ENCODE data around the gene FRMPD4. TPM values are rescaled to one million over a fixed set of nuclear protein-coding genes. Genes with fewer than 3 reads are reported as not detected.

The FRMPD4 gene
- total RNA-seq, 1 experiment from 2014 or later, result 3.7 TPM

DNA sequence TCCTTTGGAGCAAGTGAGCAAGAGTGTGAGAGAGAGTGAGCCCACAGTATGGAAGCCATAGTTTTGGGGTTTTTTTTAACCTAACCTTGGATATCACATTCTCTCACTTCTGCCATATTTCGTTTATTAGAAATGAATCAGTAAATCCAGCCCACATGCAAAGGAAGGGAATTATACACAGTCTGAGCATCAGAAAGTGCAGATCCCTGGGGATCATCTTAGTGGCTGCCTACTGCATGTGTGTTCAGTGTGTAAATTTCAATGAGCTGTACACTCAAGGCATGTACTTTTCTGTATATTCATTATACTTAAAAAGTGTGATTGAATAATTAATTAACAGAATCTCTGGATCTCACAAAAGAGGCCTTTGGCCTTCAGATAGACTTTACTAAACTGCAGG is 519.2 kb downstream of the FRMPD4 start:
- DNase-seq (ENCODE audit: low read depth), result no peak

DNA sequence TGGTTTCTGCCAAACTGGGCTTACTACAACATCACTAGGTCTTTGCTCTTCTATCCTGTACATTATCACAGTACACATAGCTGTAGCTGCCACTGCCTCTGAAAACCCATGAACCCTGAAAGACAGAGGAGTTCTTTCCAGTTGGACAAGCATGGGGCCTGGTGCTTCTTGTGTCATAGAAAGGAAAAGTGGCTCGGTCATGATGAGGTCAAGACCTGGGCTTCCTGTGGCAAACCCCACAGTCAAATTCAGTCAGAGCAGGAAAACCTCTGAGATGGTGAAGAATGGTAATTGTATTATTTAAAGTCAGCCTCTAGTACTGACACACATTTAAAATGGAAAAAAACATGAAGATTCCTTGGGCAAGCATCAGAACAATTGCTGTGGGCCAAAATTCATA is 519.6 kb downstream of the FRMPD4 start:
- DNase-seq (ENCODE audit: low read depth), result no peak

DNA sequence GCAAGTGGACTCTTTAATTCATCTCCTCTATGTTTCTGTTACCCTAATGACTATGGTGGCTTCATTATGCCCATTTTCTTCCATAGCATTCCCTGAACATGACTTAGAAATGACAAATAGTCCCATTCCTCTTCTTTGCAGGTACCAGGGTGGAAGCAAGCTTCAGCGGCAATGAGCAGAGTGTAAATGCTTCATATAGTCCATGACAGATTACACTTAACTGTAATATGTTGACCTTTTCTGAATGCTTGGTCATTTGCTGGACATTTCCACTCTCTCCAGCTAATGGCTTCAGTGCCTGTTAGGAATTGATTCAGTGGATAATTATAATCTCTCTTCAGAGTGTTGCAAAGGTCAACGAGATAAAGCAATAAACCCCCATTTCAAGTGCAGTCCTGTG is 523.2 kb downstream of the FRMPD4 start:
- DNase-seq (ENCODE audit: low read depth), result no peak

DNA sequence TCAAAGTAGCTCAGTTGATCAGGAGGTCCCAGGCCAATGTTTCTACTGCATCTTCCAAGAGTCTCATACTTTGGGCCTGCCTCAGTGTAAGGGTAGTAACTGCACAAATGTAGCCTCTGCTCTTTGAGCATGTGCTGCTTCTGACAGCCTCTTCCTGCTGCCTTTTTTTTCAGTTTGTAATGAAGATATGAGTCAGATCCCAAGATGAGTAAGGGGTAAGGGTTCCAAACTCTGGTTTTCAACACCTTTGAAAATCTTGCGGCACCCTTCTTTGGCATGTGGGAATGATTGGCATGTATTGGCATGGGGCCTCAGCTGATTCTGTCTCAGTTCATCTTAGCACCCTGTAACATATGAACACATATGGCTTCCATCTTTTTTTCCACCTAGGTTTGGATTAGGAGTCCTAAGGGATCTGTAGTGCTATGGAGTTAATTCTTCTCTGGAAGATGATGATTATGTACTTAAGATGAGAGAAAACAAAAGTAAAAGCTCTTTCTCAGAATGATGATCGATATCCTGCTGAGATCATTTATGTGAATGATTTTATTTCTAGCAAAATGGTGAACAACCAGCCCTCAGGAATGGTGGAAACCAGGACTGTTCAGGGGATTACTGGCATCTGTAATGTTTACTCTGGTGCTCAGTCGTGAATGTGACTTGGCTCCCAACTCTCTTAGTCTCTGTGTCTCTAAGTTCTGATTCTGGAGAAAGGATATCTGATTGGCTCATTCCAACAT is 534.3 kb downstream of the FRMPD4 start:
- no peak for DNase-seq (ENCODE audit: low read depth)

DNA sequence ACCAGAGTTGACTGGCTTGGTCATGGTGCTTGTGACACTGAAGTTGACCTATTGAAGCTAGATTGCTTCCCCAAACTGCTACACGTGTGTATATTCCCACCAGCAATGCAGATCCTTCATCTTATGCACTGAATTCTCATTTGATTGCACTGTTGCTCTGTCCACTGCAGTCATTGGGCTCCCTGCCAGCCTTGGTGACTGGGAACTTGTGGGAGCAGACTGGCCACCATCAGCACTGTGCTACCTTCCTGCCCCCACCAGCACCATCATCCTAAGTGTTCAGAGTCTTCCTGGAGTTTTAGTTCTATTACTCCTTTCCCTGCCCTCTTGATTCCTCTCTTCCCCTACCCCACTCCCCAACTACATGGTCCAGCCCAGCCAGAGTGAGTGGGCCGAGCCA is 535.2 kb downstream of the FRMPD4 start:
- peak; percentile 5 for DNase-seq (ENCODE audit: low read depth)

DNA sequence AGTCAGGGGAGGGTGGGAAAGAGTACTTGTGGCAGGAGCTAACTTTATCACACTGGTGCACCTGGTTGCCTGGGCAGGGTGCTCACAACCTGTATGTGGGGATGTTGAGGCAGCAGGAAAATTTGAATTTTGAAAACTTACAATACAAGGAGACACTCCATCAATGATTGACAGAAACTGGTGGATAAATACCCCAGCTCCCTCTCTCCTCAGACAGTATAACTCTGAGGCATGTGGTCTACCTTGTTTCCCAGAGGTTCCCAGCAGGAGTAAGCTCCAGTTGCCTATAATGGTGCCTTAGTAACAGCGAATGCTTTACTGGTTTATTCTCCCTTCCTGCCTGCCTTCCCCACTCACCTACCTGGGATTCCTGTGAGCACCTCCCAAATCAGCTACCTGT is 541.2 kb downstream of the FRMPD4 start:
- DNase-seq (ENCODE audit: low read depth), result no peak

DNA sequence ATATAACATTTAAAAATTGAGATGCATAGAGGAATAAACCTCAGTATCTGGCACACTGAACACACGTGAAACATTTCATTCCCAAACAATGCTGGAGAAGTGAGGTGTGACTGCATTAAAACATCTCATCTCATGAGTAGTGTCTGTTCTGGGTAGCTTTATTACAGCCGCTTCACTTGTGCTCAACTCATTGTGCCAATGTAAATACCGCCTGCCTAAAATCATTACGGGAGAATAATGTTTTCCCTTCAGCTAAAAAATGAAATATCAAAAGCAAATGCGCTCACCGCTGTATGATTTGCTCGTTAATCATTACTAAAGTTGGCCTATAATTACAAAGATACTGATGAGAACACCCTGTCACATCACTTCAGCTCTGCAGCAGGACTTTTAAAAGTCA is 542.8 kb downstream of the FRMPD4 start:
- DNase-seq (ENCODE audit: low read depth), result no peak

DNA sequence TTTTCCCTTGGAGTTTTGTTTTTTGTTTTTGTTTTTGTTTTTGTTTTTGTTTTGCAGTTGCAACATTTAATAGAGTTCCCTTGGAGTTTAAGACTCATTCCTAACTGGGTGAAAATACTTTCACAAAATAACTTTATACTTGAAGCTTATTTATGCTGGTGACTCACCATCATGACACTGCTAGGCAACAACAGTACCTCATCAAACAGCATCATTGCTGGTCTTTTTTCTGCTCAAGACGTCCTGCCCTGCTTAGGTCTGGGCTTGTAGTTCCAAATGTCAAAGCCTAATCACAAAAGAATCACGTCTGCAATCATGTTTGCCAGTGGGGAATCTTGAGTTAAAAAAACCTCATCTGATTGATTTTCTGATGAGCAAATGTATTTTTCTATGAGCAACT is 547.3 kb downstream of the FRMPD4 start:
- DNase-seq (ENCODE audit: low read depth), result peak; percentile 47

DNA sequence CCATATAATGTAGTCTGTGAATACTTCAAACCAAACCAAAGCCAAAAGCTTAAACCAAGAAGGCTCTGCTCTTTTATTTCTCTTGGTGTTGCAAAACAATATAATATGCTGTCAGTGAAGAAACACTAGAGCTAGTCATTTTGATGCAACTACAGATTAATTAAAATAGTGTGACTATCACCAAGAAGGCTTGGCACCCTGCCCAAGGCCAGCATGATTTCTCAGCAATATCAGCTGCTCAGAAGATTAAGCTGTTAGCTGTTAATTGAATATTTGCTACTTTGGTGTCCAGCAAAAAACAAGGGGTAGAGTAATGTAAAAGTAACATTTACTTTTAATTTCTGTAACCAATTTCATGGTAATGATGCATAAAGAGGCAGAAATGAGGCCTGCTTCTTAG is 548.1 kb downstream of the FRMPD4 start:
- no peak for DNase-seq (ENCODE audit: low read depth)

DNA sequence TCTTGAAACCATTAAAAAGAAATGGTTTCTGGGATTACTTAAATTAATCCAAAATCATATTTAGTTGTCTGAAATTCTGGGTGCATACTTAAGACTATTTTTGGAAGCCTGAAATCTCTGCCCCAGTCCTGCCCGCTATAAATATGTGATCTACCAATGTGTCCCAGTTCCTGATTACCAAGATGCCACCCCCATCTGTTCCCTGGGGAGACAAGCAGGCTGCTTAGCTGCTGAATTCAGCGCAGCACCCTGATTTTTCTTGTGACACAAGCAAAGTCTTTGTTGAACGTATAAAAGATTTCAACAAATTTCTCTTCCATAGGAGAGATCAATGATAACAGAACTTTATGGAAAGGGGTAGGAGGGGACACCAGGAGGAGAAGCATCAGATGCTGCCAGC is 552.4 kb downstream of the FRMPD4 start:
- DNase-seq (ENCODE audit: low read depth), result no peak

DNA sequence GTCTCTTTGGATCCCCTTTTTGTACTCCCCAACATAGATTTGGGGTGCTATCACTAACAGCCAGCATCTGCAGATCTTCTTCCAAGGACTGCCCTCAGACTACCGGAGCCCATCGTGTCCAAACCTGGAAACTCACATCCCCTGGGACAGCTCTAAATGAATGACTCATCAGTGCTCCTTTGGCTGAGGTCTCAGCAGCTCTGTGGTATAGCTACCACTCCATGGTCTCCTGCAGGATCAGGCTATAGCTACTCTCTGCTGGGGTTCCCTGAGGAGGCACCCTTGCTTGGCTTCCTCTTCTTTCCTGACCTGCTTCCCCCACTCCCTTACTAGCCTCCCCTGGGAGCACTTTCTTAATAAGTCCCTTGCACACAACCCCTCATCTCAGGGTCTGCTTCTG is 555.5 kb downstream of the FRMPD4 start:
- peak; percentile 33 for DNase-seq (ENCODE audit: low read depth)

DNA sequence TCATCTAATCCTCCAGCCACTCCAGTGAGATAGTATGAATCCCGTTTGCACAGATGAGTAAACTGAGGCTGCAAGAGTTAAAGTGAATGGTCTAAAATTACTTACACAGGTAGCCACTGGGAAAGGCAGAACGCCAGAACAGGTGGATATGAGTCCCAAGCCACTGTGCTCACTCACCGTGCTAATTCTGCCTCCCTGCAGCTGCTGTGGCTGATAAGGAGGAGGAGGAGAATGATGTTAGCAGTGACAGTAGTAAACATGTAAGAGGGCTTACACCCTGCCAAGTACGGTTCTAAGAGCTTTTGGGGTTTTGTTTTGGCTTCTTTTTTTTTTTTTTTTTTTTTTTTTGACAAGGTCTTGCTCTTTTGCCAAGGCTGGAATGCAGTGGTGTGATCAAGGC is 562.5 kb downstream of the FRMPD4 start:
- no peak for DNase-seq (ENCODE audit: low read depth)

DNA sequence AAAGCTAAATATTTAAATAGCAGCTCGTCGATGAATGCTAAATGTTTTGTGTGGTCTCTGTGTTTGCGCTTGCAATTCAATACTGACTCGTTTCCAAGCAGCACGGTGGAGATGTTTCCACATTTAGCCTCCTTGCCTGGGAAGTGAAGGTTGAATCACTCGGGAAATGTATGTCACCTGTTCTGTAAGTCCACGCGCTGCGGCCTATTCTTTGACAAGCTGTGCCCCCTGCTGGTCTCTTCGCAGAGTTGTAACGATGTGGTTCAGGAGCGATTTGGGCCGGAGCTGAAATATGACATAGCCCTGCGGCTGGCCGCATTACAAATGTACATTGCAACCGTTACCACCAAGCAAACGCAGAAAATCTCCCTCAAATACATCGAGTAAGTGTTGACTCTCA is 563.4 kb downstream of the FRMPD4 start:
- DNase-seq (ENCODE audit: low read depth), result peak; percentile 66

DNA sequence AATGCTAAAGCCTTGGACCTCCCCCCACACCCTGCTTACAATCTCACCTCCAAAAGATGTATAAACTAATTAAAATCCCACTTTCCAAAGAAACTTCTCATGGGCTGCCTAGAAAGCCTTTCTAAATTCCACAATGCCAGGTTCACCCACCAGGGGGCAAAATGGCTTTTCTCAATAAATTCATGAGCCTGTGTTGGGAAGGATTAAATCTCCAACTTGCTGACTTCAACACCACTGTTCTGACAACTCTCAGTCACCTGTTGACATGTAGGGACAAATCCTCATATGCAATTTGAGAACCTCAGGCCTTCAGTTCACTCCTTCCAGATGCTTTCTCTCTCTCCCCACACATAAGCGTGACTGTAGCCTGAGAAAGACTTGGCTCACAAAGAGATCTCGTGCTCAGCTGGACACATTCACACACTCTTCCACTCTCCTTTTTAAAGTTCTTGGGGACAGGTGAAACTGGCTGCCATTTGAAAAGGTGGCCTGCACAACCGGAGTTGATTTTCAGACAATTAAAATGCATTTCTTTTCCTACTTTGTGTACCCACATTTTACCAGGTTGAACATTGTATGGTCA is 564.3 kb downstream of the FRMPD4 start:
- no peak for DNase-seq (ENCODE audit: low read depth)

DNA sequence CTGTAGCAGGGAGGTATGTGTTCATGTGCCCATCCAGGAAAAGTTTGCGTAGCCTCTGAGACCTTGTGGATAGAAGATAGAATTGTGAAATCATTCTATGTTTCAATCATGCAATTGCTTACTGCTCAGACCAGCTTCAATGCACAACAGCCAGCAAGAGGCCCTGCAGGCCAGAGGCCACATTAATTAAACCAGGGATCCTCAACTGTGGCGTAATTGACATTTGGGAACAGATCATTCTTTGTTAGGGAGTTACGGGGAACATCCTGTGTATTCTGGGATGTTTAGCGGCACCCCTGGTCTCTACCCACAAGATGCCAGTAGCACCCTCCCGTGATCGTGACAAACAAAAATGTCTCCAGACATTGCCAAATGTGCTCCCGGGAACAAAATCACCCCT is 566.4 kb downstream of the FRMPD4 start:
- no peak for DNase-seq (ENCODE audit: low read depth)

DNA sequence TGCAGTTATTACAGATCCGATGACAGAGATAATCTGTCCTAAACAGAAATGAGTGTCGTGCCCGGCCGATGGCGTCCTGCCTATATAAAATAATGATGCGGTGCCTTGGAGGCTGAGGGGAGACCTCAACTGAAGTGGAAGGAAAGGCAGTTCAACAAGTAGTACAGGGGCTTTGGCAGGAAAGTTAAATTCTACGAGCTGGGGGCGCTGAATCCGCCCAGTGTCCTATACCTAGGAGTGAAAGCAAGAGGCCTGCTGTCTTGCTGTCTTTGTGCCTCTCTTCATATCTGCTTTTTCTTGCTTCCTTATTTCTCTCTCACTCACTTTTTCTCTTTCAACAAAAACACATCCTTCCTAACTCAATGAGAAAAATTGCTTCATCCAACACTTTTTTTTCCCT is 570.8 kb downstream of the FRMPD4 start:
- no peak for DNase-seq (ENCODE audit: low read depth)

DNA sequence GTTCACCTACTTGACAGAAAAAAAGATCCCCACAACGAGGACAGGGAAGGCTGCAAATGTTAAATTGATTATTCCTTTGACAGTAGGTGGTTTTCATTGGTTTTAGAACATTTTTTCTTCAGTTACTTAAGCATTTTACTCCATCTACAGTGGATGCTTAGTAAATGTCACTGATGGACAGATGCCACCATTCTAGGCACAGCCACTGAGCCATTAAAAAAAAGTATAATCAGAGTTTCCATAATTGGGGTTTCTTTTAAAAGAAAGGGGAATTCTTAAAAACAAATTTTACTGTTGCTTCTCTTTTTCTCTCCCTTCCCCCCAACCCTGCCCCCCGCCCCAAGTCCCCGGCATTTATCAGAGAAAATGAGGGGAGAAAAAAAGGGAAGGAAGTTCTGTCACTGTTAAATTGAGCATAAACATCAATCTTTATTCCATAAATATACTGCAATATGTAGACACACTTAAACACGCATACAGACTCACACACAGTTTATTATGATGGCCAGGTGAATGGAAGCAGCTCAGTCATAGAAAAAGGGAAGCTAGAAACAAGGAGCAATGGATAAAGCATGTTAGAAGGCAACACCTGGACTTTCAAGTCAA is 573.3 kb downstream of the FRMPD4 start:
- no peak for DNase-seq (ENCODE audit: low read depth)

DNA sequence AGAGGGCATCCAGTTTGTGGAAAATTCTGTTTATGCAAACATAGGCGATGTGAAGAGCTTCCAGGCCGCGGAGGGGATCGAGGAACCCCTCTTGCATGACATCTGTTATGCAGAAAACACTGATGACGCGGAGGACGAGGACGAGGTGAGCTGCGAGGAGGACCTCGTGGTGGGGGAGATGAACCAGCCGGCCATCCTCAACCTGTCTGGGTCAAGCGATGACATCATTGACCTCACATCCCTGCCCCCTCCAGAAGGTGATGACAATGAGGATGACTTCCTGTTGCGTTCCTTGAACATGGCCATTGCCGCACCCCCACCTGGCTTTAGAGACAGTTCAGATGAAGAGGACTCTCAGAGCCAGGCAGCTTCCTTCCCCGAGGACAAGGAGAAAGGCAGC is 578.3 kb downstream of the FRMPD4 start:
- no peak for DNase-seq (ENCODE audit: low read depth)

DNA sequence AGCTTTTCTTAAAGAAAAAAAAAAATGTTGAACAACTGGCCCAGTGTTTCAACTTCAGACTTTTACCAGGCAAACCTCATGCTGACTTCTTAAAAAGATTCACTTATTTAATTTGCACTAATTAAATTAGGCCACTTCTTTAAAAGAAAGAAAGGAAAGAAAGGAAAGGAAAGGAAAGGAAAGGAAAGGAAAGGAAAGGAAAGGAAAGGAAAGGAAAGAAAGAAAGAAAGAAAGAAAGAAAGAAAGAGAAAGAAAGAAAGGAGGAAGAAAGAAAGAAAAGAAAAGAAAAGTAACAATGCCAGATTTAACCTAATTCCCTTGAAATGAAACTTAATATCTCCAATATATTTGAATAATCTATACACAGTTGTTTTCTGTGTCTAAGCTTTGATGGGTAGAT is 581.6 kb downstream of the FRMPD4 start:
- DNase-seq (ENCODE audit: low read depth), result no peak

DNA sequence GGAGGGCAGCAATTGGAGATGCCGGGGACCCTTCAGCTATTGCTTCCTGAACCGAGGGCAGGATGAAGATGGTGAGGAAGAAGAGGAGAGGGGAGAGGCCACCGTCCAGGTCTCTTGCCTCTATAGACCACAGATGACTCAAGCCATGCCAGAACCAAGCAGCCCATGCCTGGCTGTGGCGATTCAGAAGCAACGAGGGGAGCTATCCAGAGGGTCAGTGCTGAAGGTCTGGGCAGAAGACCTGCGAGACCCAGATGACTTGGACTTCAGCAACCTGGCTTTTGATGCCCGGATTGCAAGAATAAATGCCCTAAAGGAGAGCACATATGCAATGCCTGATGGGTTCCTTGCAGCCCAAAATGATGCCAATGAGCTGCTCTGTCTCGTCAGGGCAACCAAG is 582.8 kb downstream of the FRMPD4 start:
- peak; percentile 2 for DNase-seq (ENCODE audit: low read depth)

DNA sequence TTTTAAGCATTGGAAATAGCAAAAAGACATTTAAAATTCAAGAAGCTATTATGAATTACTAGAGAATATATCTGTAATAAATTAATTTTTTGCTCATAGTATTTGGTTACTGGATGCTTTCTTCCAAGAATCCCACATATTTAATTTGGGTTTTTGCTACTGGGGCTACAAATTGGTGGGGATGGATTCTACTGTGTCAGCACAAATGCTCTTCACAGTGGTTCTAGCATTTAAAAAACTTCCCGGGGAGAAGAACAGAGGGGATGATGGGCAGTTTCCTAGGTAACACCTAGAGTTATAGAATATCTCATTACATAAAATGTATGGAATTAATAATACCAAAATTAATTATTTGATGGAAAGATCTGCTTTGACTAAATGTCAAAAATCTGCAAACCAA is 584.0 kb downstream of the FRMPD4 start:
- no peak for DNase-seq (ENCODE audit: low read depth)

DNA sequence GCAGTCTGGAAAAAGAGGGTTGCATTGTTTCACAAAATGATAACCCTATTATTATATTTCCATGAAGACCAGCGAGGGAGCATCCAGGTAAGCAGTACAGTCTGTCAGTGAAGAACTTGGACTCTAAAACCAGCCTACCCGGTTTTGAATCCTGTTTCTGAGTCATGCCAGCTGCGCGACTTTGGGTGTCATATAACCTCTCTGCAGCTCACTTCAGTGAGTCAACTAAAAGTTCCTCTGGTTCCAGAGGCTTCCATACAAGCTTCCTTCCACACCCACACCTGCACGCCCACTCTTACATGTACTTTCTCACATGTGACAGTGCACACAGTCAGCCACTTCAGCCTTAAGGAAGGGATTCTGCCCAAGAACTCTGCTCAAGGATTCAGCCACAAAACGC is 603.1 kb downstream of the FRMPD4 start:
- DNase-seq (ENCODE audit: low read depth), result peak; percentile 20

DNA sequence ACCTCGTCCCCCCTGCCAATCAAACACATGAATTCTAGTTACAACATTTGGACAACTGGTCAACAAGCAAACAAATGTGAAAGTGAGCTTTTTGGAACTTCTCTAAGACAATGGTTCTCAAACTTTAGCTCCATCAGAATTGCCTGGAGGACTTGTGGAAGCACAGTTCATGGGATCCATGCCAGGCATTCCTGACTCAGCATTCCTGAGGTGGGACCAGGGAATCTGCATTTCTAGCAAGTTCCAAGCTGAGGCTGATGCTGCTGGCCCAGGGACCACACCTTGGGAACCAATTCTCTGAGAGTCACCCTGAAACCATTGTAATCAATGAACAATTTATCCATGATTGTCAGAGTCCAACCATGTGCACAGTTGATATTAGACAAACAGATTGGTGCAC is 609.2 kb downstream of the FRMPD4 start:
- no peak for DNase-seq (ENCODE audit: low read depth)
